Right lobe of liver (tissue), 6 donors: ENCODE results near the gene E2F6. TPM values are rescaled to one million over a fixed set of nuclear protein-coding genes. Genes with fewer than 3 reads are reported as not detected.
A peak's percentile ranks its signal among the peaks of the same experiment; 100 is the strongest.

Experiments
- ATAC-seq, 4 donors: fragments of 200-7000 bp; cut with Tn5 transposase; one replicate each; pipeline ENCODE4 v1.9.1; 2020; ENCODE audit warnings: mild to moderate bottlenecking in 4 of 4, moderate library complexity in 4 of 4
- DNase-seq, 3 donors: peaks; one replicate each; pipeline ENCODE4 v3.0.0-alpha.2; 2020
- H3K27ac ChIP-seq, 3 donors: fragments of 200-600 bp; one replicate each; pipeline ENCODE4 v1.8.0; 2022
- H3K27me3 ChIP-seq, 2 donors: fragments of 200-600 bp; one replicate each; pipeline ENCODE4 v1.8.0; 2022
- H3K36me3 ChIP-seq, 4 donors: fragments of 200-600 bp; sonication (generic) in 1 of 4; one replicate each; pipeline versions ENCODE4 v1.5.1 to v1.8.0; 2017 to 2022; ENCODE audit warnings: control low read depth in 1 of 4
- H3K4me1 ChIP-seq, 4 donors: fragments of 200-600 bp; sonication (generic) in 1 of 4; one replicate each; pipeline versions ENCODE4 v1.5.1 to v1.8.0; 2017 to 2022; ENCODE audit warnings: control low read depth in 1 of 4
- H3K4me3 ChIP-seq, 3 donors: fragments of 200-600 bp; one replicate each; pipeline ENCODE4 v1.8.0; 2022
- H3K9me3 ChIP-seq, 4 donors: fragments of 200-600 bp; sonication (generic) in 1 of 4; one replicate each; pipeline versions ENCODE4 v1.5.1 to v1.8.0; 2017 to 2022; ENCODE audit warnings: control low read depth in 1 of 4
- POLR2A ChIP-seq: fragments of 450-650 bp; IDR thresholded peaks from one replicate; pipeline ENCODE4 v1.6.1; 2017; ENCODE audit warnings: antibody characterized with exemption, mild to moderate bottlenecking
- WGBS: methylation state at CpG from one replicate; pipeline ENCODE4 v1.1.6; 2018; ENCODE audit warnings: low coverage, low lambda C conversion rate; ENCODE audit not compliant: insufficient coverage; ENCODE audit errors: missing lambda C conversion rate; 5-methylcytosine and 5-hydroxymethylcytosine counted together
- intact Hi-C, 2 donors: fragments of 100-400 bp; cut with DNase I; formaldehyde crosslinking; loops; one replicate each; pipeline versions ENCODE4 v1.11.2 to v1.14.1; 2022
- total RNA-seq, 6 experiments: library from RNA; depleted of rRNA in 2 of 6; stranded (reverse); fragments of >200 nt in 2 of 6; fragmentation: NEBNext Ultra II Directional in 3 of 6; extraction: Animal tissue kit (Norgen Biotek cat#: 25700) in 3 of 6; gene quantifications; one replicate each; pipeline versions ENCODE4 v1.1.0 to v1.2.4, GENCODE V29; 2016 to 2023
- TF ChIP-seq, protein P1 (sequence below), 4 donors: fragments of 200-600 bp in 3 of 4; fragments of 450-650 bp in 1 of 4; IDR thresholded peaks; one replicate each; pipeline versions ENCODE4 v1.5.1 to v1.8.0; 2016 to 2022; ENCODE audit warnings: antibody characterized with exemption in 4 of 4, mild to moderate bottlenecking in 2 of 4
- donor health status: DM: no; HTN: yes; CAD: no.
- donor health status: DM: no; HTN: no; CAD: no.
- donor health status: DM: no; HTN: no; CAD: no.
- donor health status: DM: no; HTN: yes; CAD: no.
- donor health status: DM: no; HTN: yes; CAD: no.

E2F6 gene
- total RNA-seq, 6 experiments from 2014 or later: 4.4 to 9.9 (median 5.8) TPM

DNA sequence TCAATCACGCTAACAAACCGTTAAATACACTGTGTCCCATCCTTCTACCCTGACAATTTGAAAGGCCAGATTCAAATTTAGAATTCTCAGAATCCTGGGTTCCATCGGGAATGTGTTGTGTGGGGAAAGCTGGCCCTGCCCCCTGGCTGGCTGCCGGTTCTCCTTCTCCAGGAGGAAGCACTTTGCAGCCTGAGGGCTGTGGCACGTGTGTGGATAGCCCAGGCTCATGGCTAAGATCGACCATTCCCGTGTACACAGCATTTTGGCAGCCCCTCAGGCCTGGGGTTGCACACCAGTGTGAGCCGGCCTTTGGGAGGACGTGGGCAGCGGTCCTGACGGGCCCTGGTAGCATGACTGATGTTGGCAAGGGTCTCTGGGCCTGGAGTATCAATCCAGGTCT is 70.6 kb downstream of the E2F6 start:
- Histone ChIP-seq H3K27me3 (no peaks in the 10 kb centered on the region), H3K4me1 (peaks cover 0 to 13% (median 6%) of the 10 kb centered on the region in 4 donors), H3K36me3 (no peaks in the 10 kb centered on the region), H3K4me3 (no peak overlapping the region), H3K27ac (no peak overlapping the region), H3K9me3 (no peaks in the 10 kb centered on the region)
- 69% methylated on average over 7 of the region's 11 CpGs for WGBS
- intact Hi-C loops: no loop called here
- peak in 3 of 4 donors; percentile 14 to 44 (median 23) for ATAC-seq
- no peak for DNase-seq
- TF ChIP-seq, protein P1, sequence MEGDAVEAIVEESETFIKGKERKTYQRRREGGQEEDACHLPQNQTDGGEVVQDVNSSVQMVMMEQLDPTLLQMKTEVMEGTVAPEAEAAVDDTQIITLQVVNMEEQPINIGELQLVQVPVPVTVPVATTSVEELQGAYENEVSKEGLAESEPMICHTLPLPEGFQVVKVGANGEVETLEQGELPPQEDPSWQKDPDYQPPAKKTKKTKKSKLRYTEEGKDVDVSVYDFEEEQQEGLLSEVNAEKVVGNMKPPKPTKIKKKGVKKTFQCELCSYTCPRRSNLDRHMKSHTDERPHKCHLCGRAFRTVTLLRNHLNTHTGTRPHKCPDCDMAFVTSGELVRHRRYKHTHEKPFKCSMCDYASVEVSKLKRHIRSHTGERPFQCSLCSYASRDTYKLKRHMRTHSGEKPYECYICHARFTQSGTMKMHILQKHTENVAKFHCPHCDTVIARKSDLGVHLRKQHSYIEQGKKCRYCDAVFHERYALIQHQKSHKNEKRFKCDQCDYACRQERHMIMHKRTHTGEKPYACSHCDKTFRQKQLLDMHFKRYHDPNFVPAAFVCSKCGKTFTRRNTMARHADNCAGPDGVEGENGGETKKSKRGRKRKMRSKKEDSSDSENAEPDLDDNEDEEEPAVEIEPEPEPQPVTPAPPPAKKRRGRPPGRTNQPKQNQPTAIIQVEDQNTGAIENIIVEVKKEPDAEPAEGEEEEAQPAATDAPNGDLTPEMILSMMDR (IDR thresholded peaks at IDR 0.05): no peak
- no peak for TF ChIP-seq POLR2A

Other genes starting within 250 kb of the E2F6 start
- gene ROCK2, start 121.5 kb downstream of the E2F6 start, total RNA-seq: 10 to 100 TPM; 11.6 to 23.9 (median 19.8) TPM
- gene GREB1, start 67.9 kb upstream of the E2F6 start, total RNA-seq: 10 to 100 TPM in 2 of 6 experiments, 1 to 10 TPM in 4; 1.6 to 19.5 (median 6.5) TPM
- not detected for gene NTSR2, start 204.0 kb upstream of the E2F6 start, total RNA-seq